ENCODE data around the gene RASL11B. TPM values are rescaled to one million over a fixed set of nuclear protein-coding genes. Genes with fewer than 3 reads are reported as not detected.

Gene RASL11B
- total RNA-seq, 1 experiment from 2014 or later: 30.0 TPM

DNA sequence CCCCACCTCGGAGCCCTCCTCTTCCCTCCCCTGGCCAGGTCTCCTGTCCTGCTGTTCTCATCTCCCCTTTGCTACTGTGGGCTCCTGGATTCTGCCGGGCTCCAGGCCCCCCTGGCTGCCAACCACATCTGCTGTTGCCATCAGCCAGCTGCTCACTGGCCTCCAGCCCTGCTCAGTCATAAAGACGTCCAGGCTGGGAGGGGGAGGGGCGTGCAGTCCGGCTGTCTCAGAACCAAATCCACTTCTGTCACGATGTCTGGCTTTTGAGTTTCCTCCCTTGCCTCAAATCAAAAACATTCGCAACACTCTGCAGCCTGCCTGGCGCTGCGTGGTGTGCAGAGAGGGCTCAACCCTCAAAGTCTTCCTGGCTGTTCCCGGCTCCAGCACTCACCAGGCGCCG is 7.1 kb downstream of the RASL11B start:
- Histone ChIP-seq H3K9ac (ENCODE audit: extremely low read depth, insufficient read length, low read length) (no peak overlapping the region), H3K56ac (ENCODE audit: insufficient read length, low read depth, low read length) (no peak overlapping the region), H4K91ac (ENCODE audit: insufficient read length, low read depth, low read length) (no peak overlapping the region), H3K23ac (ENCODE audit: insufficient read length, low read depth, low read length) (no peak overlapping the region), H3K4me1 (ENCODE audit: insufficient read depth, low read length) (peaks cover 5% of the 10 kb centered on the region), H3K14ac (ENCODE audit: insufficient read depth, low read length) (no peak overlapping the region), H3K9me3 (ENCODE audit: control insufficient read depth, low read depth, low read length) (no peaks in the 10 kb centered on the region), H2AFZ (ENCODE audit: low read length) (no peak overlapping the region), H3K27ac (ENCODE audit: insufficient read length, low read depth, low read length) (no peak overlapping the region), H2BK12ac (ENCODE audit: insufficient read length, low read depth, low read length) (no peak overlapping the region), H3T11ph (ENCODE audit: low read length) (no peak overlapping the region), H4K5ac (ENCODE audit: insufficient read length, low read depth, low read length) (no peak overlapping the region), H4K20me1 (ENCODE audit: control insufficient read depth, insufficient read depth, insufficient read length) (no peaks in the 10 kb centered on the region), H3K27me3 (ENCODE audit: insufficient read depth, low read length) (no peaks in the 10 kb centered on the region), H2BK5ac (ENCODE audit: insufficient read length, low read length) (no peak overlapping the region), H2BK20ac (ENCODE audit: low read depth, low read length, poor library complexity, severe bottlenecking) (no peak overlapping the region), H2BK120ac (ENCODE audit: low read depth, low read length, poor library complexity, severe bottlenecking) (no peak overlapping the region), H2BK15ac (ENCODE audit: low read depth, low read length) (no peak overlapping the region), H3K79me2 (ENCODE audit: insufficient read depth, low read length) (no peaks in the 10 kb centered on the region), H2AK5ac (ENCODE audit: insufficient read length, low read length) (no peak overlapping the region), H3K18ac (ENCODE audit: insufficient read length, low read depth, low read length) (peak overlapping the region; percentile 28), H3K4me2 (ENCODE audit: insufficient read depth, insufficient read length, low read length) (no peak overlapping the region), H4K8ac (replicated peaks; ENCODE audit: insufficient read length, low read depth, low read length) (no peak overlapping the region), H3K79me1 (ENCODE audit: insufficient read depth, low read depth, low read length, poor library complexity, severe bottlenecking) (no peaks in the 10 kb centered on the region), H3K4ac (ENCODE audit: low read depth, low read length) (no peak overlapping the region), H3K23me2 (ENCODE audit: insufficient read length, low read depth, low read length, poor library complexity, severe bottlenecking) (no peaks in the 10 kb centered on the region)
- no peaks in the 10 kb centered on the region; a peak in 2 of 5 replicates for H3K9me3 Mint-ChIP-seq
- no peaks in the 10 kb centered on the region; the same call in 1 of the 2 replicates for H3K27me3 Mint-ChIP-seq (ENCODE audit: low read depth)
- DNase-seq: no peak
- TF ChIP-seq, protein P1, sequence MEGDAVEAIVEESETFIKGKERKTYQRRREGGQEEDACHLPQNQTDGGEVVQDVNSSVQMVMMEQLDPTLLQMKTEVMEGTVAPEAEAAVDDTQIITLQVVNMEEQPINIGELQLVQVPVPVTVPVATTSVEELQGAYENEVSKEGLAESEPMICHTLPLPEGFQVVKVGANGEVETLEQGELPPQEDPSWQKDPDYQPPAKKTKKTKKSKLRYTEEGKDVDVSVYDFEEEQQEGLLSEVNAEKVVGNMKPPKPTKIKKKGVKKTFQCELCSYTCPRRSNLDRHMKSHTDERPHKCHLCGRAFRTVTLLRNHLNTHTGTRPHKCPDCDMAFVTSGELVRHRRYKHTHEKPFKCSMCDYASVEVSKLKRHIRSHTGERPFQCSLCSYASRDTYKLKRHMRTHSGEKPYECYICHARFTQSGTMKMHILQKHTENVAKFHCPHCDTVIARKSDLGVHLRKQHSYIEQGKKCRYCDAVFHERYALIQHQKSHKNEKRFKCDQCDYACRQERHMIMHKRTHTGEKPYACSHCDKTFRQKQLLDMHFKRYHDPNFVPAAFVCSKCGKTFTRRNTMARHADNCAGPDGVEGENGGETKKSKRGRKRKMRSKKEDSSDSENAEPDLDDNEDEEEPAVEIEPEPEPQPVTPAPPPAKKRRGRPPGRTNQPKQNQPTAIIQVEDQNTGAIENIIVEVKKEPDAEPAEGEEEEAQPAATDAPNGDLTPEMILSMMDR (conservative IDR thresholded peaks at IDR 0.05): no peak
- no peak overlapping the region for H3K4me3 Mint-ChIP-seq
- no CpG with 5 or more reads among the region's 12 CpGs for WGBS (ENCODE audit: extremely low coverage, insufficient read length, low lambda C conversion rate)
- peaks cover 28 to 37% (median 36%) of the 10 kb centered on the region in 3 experiments for H3K36me3 Mint-ChIP-seq (ENCODE audit: insufficient read depth in 1 of 3, low read depth in 3 of 3)
- H3K27ac Mint-ChIP-seq: no peak overlapping the region
- H3K4me1 Mint-ChIP-seq: peaks cover 72 to 73% of the 10 kb centered on the region in 2 experiments

All from H9 (cell line).